ENCODE measurements around the gene CDC123. TPM values are rescaled to one million over a fixed set of nuclear protein-coding genes. Genes with fewer than 3 reads are reported as not detected.

The CDC123 gene
- total RNA-seq, 1 donor from 2014 or later, result 88.5 TPM

DNA sequence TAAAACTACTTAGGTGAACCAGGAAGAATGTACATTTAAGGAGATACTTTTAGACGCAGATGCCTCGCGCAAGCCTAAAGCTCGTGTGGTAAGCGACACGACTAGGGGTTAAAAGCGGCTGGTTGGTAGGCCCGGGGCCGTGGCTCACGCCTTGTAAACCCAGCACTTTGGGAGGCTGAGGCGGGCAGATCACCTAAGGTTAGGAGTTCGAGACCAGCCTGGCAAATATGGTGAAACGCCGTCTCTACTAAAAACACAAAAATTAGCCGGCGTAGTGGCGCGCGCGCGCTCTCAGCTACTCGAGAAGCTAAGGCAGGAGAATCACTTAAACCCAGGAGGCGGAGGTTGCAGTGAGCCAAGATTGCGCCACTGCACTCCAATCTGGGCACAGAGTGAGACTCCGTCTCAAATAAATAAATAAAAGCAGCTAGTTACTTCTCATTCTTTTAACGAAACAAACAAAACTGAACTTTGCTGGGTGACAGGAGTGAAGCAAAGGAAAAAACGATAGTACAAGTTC, 1.2 kb upstream of the CDC123 start:
- DNase-seq (ENCODE audit: low read depth) (peak; percentile 23), FAIRE-seq (no peak)
- Histone ChIP-seq H3K36me3 (ENCODE audit: control insufficient read depth, insufficient read depth, low read length) (peaks cover 5% of the 10 kb centered on the region), H3K27me3 (ENCODE audit: control insufficient read depth, insufficient read depth, low read length) (no peaks in the 10 kb centered on the region), H3K4me3 (ENCODE audit: low read depth, low read length) (peak overlapping the region; percentile 75)
- TF ChIP-seq, protein P1, sequence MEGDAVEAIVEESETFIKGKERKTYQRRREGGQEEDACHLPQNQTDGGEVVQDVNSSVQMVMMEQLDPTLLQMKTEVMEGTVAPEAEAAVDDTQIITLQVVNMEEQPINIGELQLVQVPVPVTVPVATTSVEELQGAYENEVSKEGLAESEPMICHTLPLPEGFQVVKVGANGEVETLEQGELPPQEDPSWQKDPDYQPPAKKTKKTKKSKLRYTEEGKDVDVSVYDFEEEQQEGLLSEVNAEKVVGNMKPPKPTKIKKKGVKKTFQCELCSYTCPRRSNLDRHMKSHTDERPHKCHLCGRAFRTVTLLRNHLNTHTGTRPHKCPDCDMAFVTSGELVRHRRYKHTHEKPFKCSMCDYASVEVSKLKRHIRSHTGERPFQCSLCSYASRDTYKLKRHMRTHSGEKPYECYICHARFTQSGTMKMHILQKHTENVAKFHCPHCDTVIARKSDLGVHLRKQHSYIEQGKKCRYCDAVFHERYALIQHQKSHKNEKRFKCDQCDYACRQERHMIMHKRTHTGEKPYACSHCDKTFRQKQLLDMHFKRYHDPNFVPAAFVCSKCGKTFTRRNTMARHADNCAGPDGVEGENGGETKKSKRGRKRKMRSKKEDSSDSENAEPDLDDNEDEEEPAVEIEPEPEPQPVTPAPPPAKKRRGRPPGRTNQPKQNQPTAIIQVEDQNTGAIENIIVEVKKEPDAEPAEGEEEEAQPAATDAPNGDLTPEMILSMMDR (IDR thresholded peaks at IDR 0.05; ENCODE audit: insufficient read depth, low read length, severe bottlenecking), result no peak

DNA sequence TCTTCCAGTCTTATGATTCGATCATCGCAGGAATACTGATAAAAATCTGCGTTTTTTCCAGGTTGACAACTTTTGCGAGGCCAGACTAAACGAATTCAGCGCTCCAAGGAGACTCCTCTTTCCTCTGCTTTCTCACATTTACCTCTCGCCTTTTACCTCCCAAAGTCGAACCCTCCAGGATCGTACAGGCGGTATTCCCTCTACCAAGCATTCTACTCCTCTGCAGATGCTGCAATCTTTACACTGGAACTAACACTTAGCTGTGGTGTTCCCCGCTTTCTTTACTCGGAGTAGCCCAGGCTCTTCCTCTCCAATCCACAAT, 746 bp upstream of the CDC123 start:
- DNase-seq (ENCODE audit: low read depth) (no peak), FAIRE-seq (no peak)
- H3K36me3 ChIP-seq (ENCODE audit: control insufficient read depth, insufficient read depth, low read length), result peaks cover 5% of the 10 kb centered on the region
- no peaks in the 10 kb centered on the region for H3K27me3 ChIP-seq (ENCODE audit: control insufficient read depth, insufficient read depth, low read length)
- H3K4me3 ChIP-seq (ENCODE audit: low read depth, low read length), result peak overlapping the region; percentile 75
- TF ChIP-seq, protein P1 (IDR thresholded peaks at IDR 0.05; ENCODE audit: insufficient read depth, low read length, severe bottlenecking), result no peak

DNA sequence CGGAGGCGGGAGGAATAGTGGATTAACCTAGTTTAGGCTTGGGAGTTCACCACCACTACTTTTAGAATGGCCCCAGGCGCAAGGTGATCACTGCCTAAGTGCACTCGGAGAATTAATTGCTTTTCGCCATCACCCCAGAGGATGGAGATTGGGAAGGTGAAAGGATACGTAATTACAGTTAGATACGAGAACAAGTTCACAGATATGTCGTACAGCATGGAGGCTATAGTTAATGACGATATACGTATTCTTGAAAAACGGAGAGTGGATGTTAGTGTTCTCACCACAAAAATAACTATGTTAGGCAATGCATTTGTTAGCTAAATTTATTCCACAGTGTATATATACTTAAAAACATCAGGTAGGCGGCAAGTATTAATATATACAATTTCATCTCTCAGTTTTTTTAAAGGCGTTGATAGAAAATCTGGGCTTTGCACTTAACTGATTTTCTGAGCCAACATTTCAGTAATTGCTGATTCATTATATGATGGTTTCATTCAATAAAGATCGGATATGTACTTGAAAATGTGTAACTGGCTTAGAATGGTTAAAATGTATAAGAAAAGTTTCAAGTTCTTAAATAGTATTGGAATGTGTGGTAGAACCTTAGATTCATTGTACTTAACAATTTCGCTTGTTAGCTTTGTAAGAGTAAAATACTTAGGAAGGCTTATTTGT, 683 bp downstream of the CDC123 start:
- DNase-seq (ENCODE audit: low read depth), result no peak
- no peak for FAIRE-seq
- Histone ChIP-seq H3K36me3 (ENCODE audit: control insufficient read depth, insufficient read depth, low read length) (peaks cover 5% of the 10 kb centered on the region), H3K4me3 (ENCODE audit: low read depth, low read length) (peak overlapping the region; percentile 75), H3K27me3 (ENCODE audit: control insufficient read depth, insufficient read depth, low read length) (no peaks in the 10 kb centered on the region)
- TF ChIP-seq, protein P1 (IDR thresholded peaks at IDR 0.05; ENCODE audit: insufficient read depth, low read length, severe bottlenecking), result no peak

DNA sequence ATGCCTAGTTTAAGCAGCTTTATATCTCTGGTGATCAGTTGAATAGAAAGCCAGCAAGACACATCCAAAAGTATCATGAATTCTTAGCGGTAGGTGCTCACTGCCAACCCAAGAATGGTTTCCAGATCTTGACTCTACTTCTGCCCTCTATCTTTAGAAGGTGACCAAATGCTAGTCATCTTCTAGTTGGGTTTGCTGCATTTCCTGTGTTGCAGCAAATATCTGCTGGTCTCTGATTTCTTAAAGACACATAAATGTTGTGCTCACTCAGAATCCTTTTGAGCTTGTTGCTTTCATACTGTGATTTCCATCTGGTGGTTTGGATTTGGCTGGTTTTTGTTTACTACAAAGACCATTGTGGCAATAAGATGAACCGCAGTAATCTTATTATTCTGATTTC, 2.2 kb downstream of the CDC123 start:
- no peak for DNase-seq (ENCODE audit: low read depth)
- no peak for FAIRE-seq
- Histone ChIP-seq H3K36me3 (ENCODE audit: control insufficient read depth, insufficient read depth, low read length) (peaks cover 12% of the 10 kb centered on the region), H3K27me3 (ENCODE audit: control insufficient read depth, insufficient read depth, low read length) (no peaks in the 10 kb centered on the region), H3K4me3 (ENCODE audit: low read depth, low read length) (no peak overlapping the region)
- TF ChIP-seq, protein P1 (IDR thresholded peaks at IDR 0.05; ENCODE audit: insufficient read depth, low read length, severe bottlenecking), result no peak

DNA sequence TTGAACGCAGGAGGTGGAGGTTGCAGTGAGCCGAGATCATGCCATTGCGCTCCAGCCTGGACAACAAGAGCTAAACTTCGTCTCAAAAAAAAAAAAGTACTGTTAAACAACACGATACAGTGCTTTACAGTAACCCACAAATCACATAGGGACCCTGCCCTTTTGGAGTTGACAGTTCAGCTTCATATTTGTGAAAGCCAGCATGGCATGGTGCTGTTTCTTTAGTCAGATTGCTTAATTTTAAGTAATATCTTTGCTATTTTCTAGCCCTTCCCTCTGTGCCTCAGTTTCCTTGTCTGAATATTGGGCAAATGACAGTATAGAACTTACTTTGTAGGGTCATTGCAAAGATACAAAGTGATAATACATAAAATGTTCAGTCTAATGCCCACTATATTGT, 4.9 kb downstream of the CDC123 start:
- Histone ChIP-seq H3K4me3 (ENCODE audit: low read depth, low read length) (no peak overlapping the region), H3K36me3 (ENCODE audit: control insufficient read depth, insufficient read depth, low read length) (peaks cover 12% of the 10 kb centered on the region), H3K27me3 (ENCODE audit: control insufficient read depth, insufficient read depth, low read length) (no peaks in the 10 kb centered on the region)
- no peak for DNase-seq (ENCODE audit: low read depth)
- TF ChIP-seq, protein P1 (IDR thresholded peaks at IDR 0.05; ENCODE audit: insufficient read depth, low read length, severe bottlenecking), result no peak
- FAIRE-seq, result no peak

DNA sequence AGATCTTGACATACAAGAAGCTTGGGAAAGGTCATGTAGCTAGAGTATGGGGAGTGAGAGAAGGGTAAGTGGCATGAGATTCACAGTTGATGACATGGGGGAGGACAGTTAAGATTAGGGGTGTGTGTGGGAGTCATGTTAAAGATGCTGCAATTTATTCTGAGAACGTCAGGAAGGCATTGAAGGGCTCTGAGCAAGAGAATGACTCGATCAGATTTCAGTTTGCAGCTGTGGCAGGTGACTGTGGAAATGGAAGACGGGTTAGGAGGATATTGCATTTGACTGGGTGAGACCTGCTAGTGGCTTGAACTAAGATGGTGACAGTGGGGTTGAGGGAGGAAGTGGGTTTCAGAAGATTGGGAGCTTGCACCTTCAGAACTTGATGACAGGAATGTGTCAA, 5.6 kb downstream of the CDC123 start:
- Histone ChIP-seq H3K36me3 (ENCODE audit: control insufficient read depth, insufficient read depth, low read length) (peaks cover 12% of the 10 kb centered on the region), H3K27me3 (ENCODE audit: control insufficient read depth, insufficient read depth, low read length) (no peaks in the 10 kb centered on the region), H3K4me3 (ENCODE audit: low read depth, low read length) (no peak overlapping the region)
- DNase-seq (ENCODE audit: low read depth) (no peak), FAIRE-seq (peak; percentile 66)
- TF ChIP-seq, protein P1 (IDR thresholded peaks at IDR 0.05; ENCODE audit: insufficient read depth, low read length, severe bottlenecking), result no peak
